Sciatic nerve (tissue), 2 donors: ENCODE measurements around the gene MPND. TPM values are rescaled to one million over a fixed set of nuclear protein-coding genes. Genes with fewer than 3 reads are reported as not detected.

Experiments
- ATAC-seq: fragments of 200-7000 bp; cut with Tn5 transposase; one replicate; pipeline ENCODE4 v1.9.1; 2020; ENCODE audit warnings: mild to moderate bottlenecking, moderate library complexity
- DNase-seq: peaks from one replicate; pipeline ENCODE4 v3.0.0-alpha.2; 2020; ENCODE audit warnings: low spot score
- intact Hi-C: fragments of 100-400 bp; cut with DNase I; formaldehyde crosslinking; loops from one replicate; pipeline ENCODE4 v1.14.2; 2022
- total RNA-seq: library from RNA; stranded (reverse); fragmentation: NEBNext Ultra II Directional; extraction: Animal tissue kit (Norgen Biotek cat#: 25700); gene quantifications from one replicate; pipeline ENCODE4 v1.2.1, GENCODE V29; 2021
- donor health status: DM: no; HTN: no; CAD: no.
- donor health status: DM: no; HTN: no; CAD: no.

MPND gene
- 13.1 TPM for total RNA-seq

GRCh38 chr19:4343370-4344307 lies at the start of gene MPND:
Gene MPND, plus strand, starts transcription at chr19:4343562. Its CDS starts 32 bp downstream, at chr19:4343594.
- intact Hi-C loops: no loop called here
- DNase-seq: peak; percentile 97
- ATAC-seq: peak; percentile 92

- ATAC-seq: no peak
- intact Hi-C loops: no loop called here
Measured at GRCh38 chr19:4294389-4294788, 49.0 kb upstream of the MPND start.

GRCh38 chr19:4295972-4296771 lies 47.2 kb upstream of the MPND start:
- ATAC-seq: no peak
- intact Hi-C loops: no loop called here
- DNase-seq: no peak

More at GRCh38 chr19:4294389-4294788, 49.0 kb upstream of the MPND start:
- DNase-seq: no peak

GRCh38 chr19:4297901-4298809 lies 45.2 kb upstream of the MPND start:
- DNase-seq (no peak), ATAC-seq (no peak)
- intact Hi-C loops: no loop called here

- no peak for ATAC-seq
- intact Hi-C loops: no loop called here
- DNase-seq: no peak
Measured at GRCh38 chr19:4298810-4299550, 44.4 kb upstream of the MPND start.

GRCh38 chr19:4300589-4300988 lies 42.8 kb upstream of the MPND start:
- intact Hi-C loops: no loop called here
- no peak for ATAC-seq
- no peak for DNase-seq

- ATAC-seq: no peak
- intact Hi-C loops: no loop called here
Measured at GRCh38 chr19:4301590-4302242, 41.6 kb upstream of the MPND start.

GRCh38 chr19:4302243-4302640 lies 41.1 kb upstream of the MPND start, which contains the start of gene TMIGD2:
Gene TMIGD2, minus strand, starts transcription at chr19:4302389. Its CDS starts 4 bp downstream, at chr19:4302385.
- intact Hi-C loops: no loop called here
- ATAC-seq (no peak), DNase-seq (no peak)

More at GRCh38 chr19:4301590-4302242, 41.6 kb upstream of the MPND start:
- no peak for DNase-seq

GRCh38 chr19:4303819-4304537 lies 39.4 kb upstream of the MPND start:
- intact Hi-C loops: no loop called here
- ATAC-seq: no peak
- no peak for DNase-seq

GRCh38 chr19:4304538-4305256 lies 38.7 kb upstream of the MPND start, which contains the start of gene FSD1:
Gene FSD1, plus strand, starts transcription at chr19:4304598. Its CDS starts 149 bp downstream, at chr19:4304747.
- ATAC-seq (peak; percentile 28), DNase-seq (no peak)
- intact Hi-C loops: no loop called here

- intact Hi-C loops: no loop called here
Measured at GRCh38 chr19:4305257-4305612, 38.1 kb upstream of the MPND start.

GRCh38 chr19:4305659-4306058 lies 37.7 kb upstream of the MPND start:
- intact Hi-C loops: no loop called here
- ATAC-seq: no peak
- DNase-seq: no peak

More at GRCh38 chr19:4305257-4305612, 38.1 kb upstream of the MPND start:
- no peak for DNase-seq
- ATAC-seq: no peak

GRCh38 chr19:4310247-4311121 lies 32.9 kb upstream of the MPND start:
- DNase-seq (no peak), ATAC-seq (no peak)
- intact Hi-C loops: no loop called here

GRCh38 chr19:4313847-4314490 lies 29.4 kb upstream of the MPND start:
- intact Hi-C loops: no loop called here
- DNase-seq: no peak
- ATAC-seq: no peak

GRCh38 chr19:4316956-4317355 lies 26.4 kb upstream of the MPND start:
- intact Hi-C loops: no loop called here
- DNase-seq (no peak), ATAC-seq (no peak)
